HepG2 (cell line): ENCODE results near the gene FAH. TPM values are rescaled to one million over a fixed set of nuclear protein-coding genes. Genes with fewer than 3 reads are reported as not detected.
A peak's percentile ranks its signal among the peaks of the same experiment; 100 is the strongest.

Experiments used
- BCL3 ChIP-seq: sonication (generic); formaldehyde crosslinking; IDR thresholded peaks from 2 replicates; pipeline ENCODE4 v1.5.1; 2020; ENCODE audit warnings: mild to moderate bottlenecking, missing genetic modification reagents, moderate library complexity
- BORCS8-MEF2B ChIP-seq: sonication (generic); formaldehyde crosslinking; IDR thresholded peaks from 2 replicates; pipeline ENCODE4 v1.8.0; 2022; ENCODE audit warnings: mild to moderate bottlenecking, missing genetic modification reagents
- HNF4A ChIP-seq: sonication (generic); formaldehyde crosslinking; IDR thresholded peaks from 2 replicates; pipeline ENCODE4 v1.4.0; 2020; ENCODE audit warnings: missing genetic modification reagents
- KMT2B ChIP-seq: IDR thresholded peaks from 2 replicates; pipeline ENCODE4 v1.6.1; 2016; ENCODE audit warnings: missing genetic modification reagents, missing compliant biosample characterization
- MBD4 ChIP-seq: IDR thresholded peaks from 2 replicates; pipeline ENCODE4 v1.6.1; 2012; ENCODE audit warnings: low read length, inconsistent platforms, borderline replicate concordance
- TAF1 ChIP-seq: sonication (generic); formaldehyde crosslinking; IDR thresholded peaks from 2 replicates; pipeline ENCODE4 v1.4.0; 2020; ENCODE audit warnings: missing genetic modification reagents
- ZEB1 ChIP-seq: IDR thresholded peaks from 2 replicates; pipeline ENCODE4 v1.6.1; 2012; ENCODE audit warnings: mild to moderate bottlenecking, low read depth, inconsistent platforms; ENCODE audit not compliant: insufficient replicate concordance
- ZFP41 ChIP-seq: sonication (generic); formaldehyde crosslinking; IDR thresholded peaks from 2 replicates; pipeline ENCODE4 v1.4.0; 2020; ENCODE audit warnings: mild to moderate bottlenecking, missing genetic modification reagents, borderline replicate concordance
- ZNF7 ChIP-seq: IDR thresholded peaks from 2 replicates; pipeline ENCODE4 v1.6.1; 2016; ENCODE audit warnings: missing biosample characterization, missing genetic modification reagents
- polyA plus RNA-seq, 8 experiments: library from polyadenylated mRNA; depleted of rRNA in 3 of 8; stranded (reverse) in 7 of 8; unstranded in 1 of 8; fragments of >200 nt; fragmentation: Illumina TruSeq in 4 of 8; extraction: Trizol in 4 of 8; gene quantifications; 2 replicates each; pipeline versions ENCODE4 v1.2.1 to v1.2.3, GENCODE V29; 2011 to 2016; ENCODE audit warnings: low read depth in 4 of 8, missing spikeins in 1 of 8, mixed read lengths in 1 of 8; ENCODE audit not compliant: insufficient read depth in 1 of 8
- total RNA-seq, 5 experiments: library from RNA; depleted of rRNA; stranded (reverse); fragments of >200 nt; fragmentation: Illumina TruSeq; extraction: Trizol; gene quantifications; 2 replicates each; pipeline ENCODE4 v1.2.3, GENCODE V29; 2016; ENCODE audit warnings: low read depth in 1 of 5
- TF ChIP-seq, protein P1 (sequence below): sonication (generic); formaldehyde crosslinking; IDR thresholded peaks from 2 replicates; pipeline ENCODE4 v1.9.0; 2021; ENCODE audit warnings: missing genetic modification reagents, borderline replicate concordance
- TF ChIP-seq, protein P2 (sequence below), 2 experiments: sonication (generic) in 1 of 2; formaldehyde crosslinking in 1 of 2; IDR thresholded peaks; 2 replicates each; pipeline versions ENCODE4 v1.6.1 to v1.9.0; 2014 to 2022; ENCODE audit warnings: antibody characterized with exemption in 1 of 2, borderline replicate concordance in 1 of 2, inconsistent platforms in 1 of 2, low read depth in 1 of 2, missing genetic modification reagents in 1 of 2
- TF ChIP-seq, protein P3 (sequence below): sonication (generic); formaldehyde crosslinking; IDR thresholded peaks from 2 replicates; pipeline ENCODE4 v1.8.0; 2023; ENCODE audit warnings: mild to moderate bottlenecking, missing genetic modification reagents
- TF ChIP-seq, protein P4 (sequence below), 2 experiments: IDR thresholded peaks; 2 replicates each; pipeline ENCODE4 v1.6.1; 2011 to 2012; ENCODE audit warnings: low read length in 2 of 2, borderline replicate concordance in 1 of 2, low read depth in 1 of 2, mild to moderate bottlenecking in 1 of 2, moderate library complexity in 1 of 2

The FAH gene
- total and polyA plus RNA-seq, 2 of the 13 experiments (the other 11 are each of a cell fraction or from before 2014, with no cell fraction given) = 36.6 to 75.0 TPM

- TF ChIP-seq, protein P1, sequence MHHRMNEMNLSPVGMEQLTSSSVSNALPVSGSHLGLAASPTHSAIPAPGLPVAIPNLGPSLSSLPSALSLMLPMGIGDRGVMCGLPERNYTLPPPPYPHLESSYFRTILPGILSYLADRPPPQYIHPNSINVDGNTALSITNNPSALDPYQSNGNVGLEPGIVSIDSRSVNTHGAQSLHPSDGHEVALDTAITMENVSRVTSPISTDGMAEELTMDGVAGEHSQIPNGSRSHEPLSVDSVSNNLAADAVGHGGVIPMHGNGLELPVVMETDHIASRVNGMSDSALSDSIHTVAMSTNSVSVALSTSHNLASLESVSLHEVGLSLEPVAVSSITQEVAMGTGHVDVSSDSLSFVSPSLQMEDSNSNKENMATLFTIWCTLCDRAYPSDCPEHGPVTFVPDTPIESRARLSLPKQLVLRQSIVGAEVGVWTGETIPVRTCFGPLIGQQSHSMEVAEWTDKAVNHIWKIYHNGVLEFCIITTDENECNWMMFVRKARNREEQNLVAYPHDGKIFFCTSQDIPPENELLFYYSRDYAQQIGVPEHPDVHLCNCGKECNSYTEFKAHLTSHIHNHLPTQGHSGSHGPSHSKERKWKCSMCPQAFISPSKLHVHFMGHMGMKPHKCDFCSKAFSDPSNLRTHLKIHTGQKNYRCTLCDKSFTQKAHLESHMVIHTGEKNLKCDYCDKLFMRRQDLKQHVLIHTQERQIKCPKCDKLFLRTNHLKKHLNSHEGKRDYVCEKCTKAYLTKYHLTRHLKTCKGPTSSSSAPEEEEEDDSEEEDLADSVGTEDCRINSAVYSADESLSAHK = no peak
- TF ChIP-seq TAF1 (no peak), BCL3 (no peak), ZFP41 (no peak), ZEB1 (no peak), ZNF7 (no peak), MBD4 (no peak), HNF4A (CRISPR knock-in tag) (peak; percentile 40; the same call in 1 of the 2 replicates), KMT2B (CRISPR knock-in tag) (no peak), BORCS8-MEF2B (CRISPR knock-in tag) (no peak)
- TF ChIP-seq, protein P2, sequence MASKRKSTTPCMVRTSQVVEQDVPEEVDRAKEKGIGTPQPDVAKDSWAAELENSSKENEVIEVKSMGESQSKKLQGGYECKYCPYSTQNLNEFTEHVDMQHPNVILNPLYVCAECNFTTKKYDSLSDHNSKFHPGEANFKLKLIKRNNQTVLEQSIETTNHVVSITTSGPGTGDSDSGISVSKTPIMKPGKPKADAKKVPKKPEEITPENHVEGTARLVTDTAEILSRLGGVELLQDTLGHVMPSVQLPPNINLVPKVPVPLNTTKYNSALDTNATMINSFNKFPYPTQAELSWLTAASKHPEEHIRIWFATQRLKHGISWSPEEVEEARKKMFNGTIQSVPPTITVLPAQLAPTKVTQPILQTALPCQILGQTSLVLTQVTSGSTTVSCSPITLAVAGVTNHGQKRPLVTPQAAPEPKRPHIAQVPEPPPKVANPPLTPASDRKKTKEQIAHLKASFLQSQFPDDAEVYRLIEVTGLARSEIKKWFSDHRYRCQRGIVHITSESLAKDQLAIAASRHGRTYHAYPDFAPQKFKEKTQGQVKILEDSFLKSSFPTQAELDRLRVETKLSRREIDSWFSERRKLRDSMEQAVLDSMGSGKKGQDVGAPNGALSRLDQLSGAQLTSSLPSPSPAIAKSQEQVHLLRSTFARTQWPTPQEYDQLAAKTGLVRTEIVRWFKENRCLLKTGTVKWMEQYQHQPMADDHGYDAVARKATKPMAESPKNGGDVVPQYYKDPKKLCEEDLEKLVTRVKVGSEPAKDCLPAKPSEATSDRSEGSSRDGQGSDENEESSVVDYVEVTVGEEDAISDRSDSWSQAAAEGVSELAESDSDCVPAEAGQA (IDR thresholded peaks at IDR 0.05; ENCODE audit: low read depth) = no peak
- TF ChIP-seq, protein P2 (CRISPR knock-in tag; IDR thresholded peaks at IDR 0.05; ENCODE audit: borderline replicate concordance) = no peak
- TF ChIP-seq, protein P3, sequence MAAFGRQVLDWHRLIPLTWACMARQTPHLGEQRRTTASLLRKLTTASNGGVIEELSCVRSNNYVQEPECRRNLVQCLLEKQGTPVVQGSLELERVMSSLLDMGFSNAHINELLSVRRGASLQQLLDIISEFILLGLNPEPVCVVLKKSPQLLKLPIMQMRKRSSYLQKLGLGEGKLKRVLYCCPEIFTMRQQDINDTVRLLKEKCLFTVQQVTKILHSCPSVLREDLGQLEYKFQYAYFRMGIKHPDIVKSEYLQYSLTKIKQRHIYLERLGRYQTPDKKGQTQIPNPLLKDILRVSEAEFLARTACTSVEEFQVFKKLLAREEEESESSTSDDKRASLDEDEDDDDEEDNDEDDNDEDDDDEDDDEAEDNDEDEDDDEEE (CRISPR knock-in tag) = no peak
- TF ChIP-seq, protein P4, sequence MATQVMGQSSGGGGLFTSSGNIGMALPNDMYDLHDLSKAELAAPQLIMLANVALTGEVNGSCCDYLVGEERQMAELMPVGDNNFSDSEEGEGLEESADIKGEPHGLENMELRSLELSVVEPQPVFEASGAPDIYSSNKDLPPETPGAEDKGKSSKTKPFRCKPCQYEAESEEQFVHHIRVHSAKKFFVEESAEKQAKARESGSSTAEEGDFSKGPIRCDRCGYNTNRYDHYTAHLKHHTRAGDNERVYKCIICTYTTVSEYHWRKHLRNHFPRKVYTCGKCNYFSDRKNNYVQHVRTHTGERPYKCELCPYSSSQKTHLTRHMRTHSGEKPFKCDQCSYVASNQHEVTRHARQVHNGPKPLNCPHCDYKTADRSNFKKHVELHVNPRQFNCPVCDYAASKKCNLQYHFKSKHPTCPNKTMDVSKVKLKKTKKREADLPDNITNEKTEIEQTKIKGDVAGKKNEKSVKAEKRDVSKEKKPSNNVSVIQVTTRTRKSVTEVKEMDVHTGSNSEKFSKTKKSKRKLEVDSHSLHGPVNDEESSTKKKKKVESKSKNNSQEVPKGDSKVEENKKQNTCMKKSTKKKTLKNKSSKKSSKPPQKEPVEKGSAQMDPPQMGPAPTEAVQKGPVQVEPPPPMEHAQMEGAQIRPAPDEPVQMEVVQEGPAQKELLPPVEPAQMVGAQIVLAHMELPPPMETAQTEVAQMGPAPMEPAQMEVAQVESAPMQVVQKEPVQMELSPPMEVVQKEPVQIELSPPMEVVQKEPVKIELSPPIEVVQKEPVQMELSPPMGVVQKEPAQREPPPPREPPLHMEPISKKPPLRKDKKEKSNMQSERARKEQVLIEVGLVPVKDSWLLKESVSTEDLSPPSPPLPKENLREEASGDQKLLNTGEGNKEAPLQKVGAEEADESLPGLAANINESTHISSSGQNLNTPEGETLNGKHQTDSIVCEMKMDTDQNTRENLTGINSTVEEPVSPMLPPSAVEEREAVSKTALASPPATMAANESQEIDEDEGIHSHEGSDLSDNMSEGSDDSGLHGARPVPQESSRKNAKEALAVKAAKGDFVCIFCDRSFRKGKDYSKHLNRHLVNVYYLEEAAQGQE (IDR thresholded peaks at IDR 0.05; ENCODE audit: borderline replicate concordance in 1 of 2, low read depth in 1 of 2, low read length in 2 of 2) = 0 out of 4 replicates have a peak, but pooled peaks of 1 of the 2 experiments have one; percentile 42
These were observed 1.5 kb downstream of the FAH start (continued) for GRCh38 chr15:80154336-80154735.
